Gastroesophageal sphincter (tissue), 4 donors: ENCODE data around the gene NUTM1. TPM values are rescaled to one million over a fixed set of nuclear protein-coding genes. Genes with fewer than 3 reads are reported as not detected.

Experiments
- ATAC-seq: fragments of 150-250 bp; one replicate; pipeline ENCODE4 v1.9.1; 2016; ENCODE audit warnings: mild to moderate bottlenecking, moderate library complexity
- H3K27ac ChIP-seq, 4 donors: fragments of 200-600 bp; sonication (generic) in 3 of 4; 1 replicate in 3 of 4; 2 replicates in 1 of 4; pipeline ENCODE4 v1.5.1; 2016 to 2019
- H3K27me3 ChIP-seq: fragments of 200-600 bp; sonication (generic); one replicate; pipeline ENCODE4 v1.5.1; 2019
- H3K36me3 ChIP-seq, 2 donors: fragments of 200-600 bp; sonication (generic); one replicate each; pipeline ENCODE4 v1.5.1; 2019; ENCODE audit warnings: control low read depth in 1 of 2
- H3K4me1 ChIP-seq, 3 donors: fragments of 200-600 bp; sonication (generic); 1 replicate in 2 of 3; 2 replicates in 1 of 3; pipeline ENCODE4 v1.5.1; 2016 to 2019; ENCODE audit warnings: control low read depth in 2 of 3
- H3K4me3 ChIP-seq, 2 donors: fragments of 200-600 bp; sonication (generic); one replicate each; pipeline ENCODE4 v1.5.1; 2019; ENCODE audit warnings: mild to moderate bottlenecking in 1 of 2, moderate library complexity in 1 of 2
- H3K9me3 ChIP-seq, 3 donors: fragments of 200-600 bp; sonication (generic); one replicate each; pipeline ENCODE4 v1.5.1; 2017 to 2019; ENCODE audit warnings: control low read depth in 2 of 3
- EP300 ChIP-seq: sonication (generic); formaldehyde crosslinking; IDR thresholded peaks from one replicate; pipeline ENCODE4 v1.6.1; 2017; ENCODE audit warnings: antibody characterized with exemption, mild to moderate bottlenecking
- POLR2A ChIP-seq, 2 donors: fragments of 450-650 bp; IDR thresholded peaks; one replicate each; pipeline ENCODE4 v1.6.1; 2017; ENCODE audit warnings: antibody characterized with exemption in 2 of 2, mild to moderate bottlenecking in 2 of 2, moderate library complexity in 1 of 2
- POLR2AphosphoS5 ChIP-seq: sonication (generic); formaldehyde crosslinking; IDR thresholded peaks from one replicate; pipeline ENCODE4 v1.6.1; 2017; ENCODE audit warnings: antibody characterized with exemption
- WGBS, 2 donors: methylation state at CpG; one replicate each; pipeline ENCODE4 v1.1.5; 2018; ENCODE audit warnings: low coverage in 1 of 2; 5-methylcytosine and 5-hydroxymethylcytosine counted together
- total RNA-seq, 4 donors: library from RNA; depleted of rRNA; stranded (reverse); fragments of >200 nt; gene quantifications; one replicate each; pipeline ENCODE4 v1.1.0, GENCODE V29; 2016
- TF ChIP-seq, protein P1 (sequence below), 4 experiments: fragments of 200-600 bp in 2 of 4; fragments of 450-650 bp in 2 of 4; sonication (generic) in 1 of 4; IDR thresholded peaks; one replicate each; pipeline ENCODE4 v1.5.1; 2017 to 2019; ENCODE audit warnings: antibody characterized with exemption in 4 of 4, mild to moderate bottlenecking in 2 of 4, moderate library complexity in 2 of 4

NUTM1 gene
- total RNA-seq, 4 donors from 2014 or later, result 0.12 TPM; not detected in 3

DNA sequence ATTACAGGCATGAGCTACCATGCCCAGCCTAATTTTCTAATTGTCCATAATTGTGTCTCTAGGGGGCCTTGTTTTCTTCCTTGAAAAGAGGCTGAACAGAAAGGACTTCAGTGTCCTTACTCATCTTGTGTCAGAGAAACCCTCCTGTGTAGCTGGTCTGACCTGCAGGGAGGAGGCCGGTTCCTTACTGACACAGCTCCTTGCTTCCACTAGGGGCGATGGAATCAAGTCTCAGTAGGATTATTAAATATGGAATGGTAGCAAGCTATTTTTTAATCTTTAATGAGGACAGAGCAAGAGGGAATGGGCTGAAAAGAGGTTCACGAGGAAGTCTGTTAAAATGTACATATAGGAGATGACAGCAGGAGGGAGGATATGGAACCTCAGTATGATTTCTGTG lies 15.3 kb downstream of the NUTM1 start:
- H3K27me3 ChIP-seq, result no peaks in the 10 kb centered on the region
- H3K4me3 ChIP-seq, result no peak overlapping the region
- H3K27ac ChIP-seq, result no peak overlapping the region
- no peak for ATAC-seq
- H3K4me1 ChIP-seq, result no peaks in the 10 kb centered on the region
- peaks cover 0 to 88% of the 10 kb centered on the region in 2 donors for H3K36me3 ChIP-seq
- 53 to 59% methylated on average over 2 to 3 of the region's 3 CpGs for WGBS, 2 donors
- H3K9me3 ChIP-seq, result no peaks in the 10 kb centered on the region
- TF ChIP-seq, protein P1, sequence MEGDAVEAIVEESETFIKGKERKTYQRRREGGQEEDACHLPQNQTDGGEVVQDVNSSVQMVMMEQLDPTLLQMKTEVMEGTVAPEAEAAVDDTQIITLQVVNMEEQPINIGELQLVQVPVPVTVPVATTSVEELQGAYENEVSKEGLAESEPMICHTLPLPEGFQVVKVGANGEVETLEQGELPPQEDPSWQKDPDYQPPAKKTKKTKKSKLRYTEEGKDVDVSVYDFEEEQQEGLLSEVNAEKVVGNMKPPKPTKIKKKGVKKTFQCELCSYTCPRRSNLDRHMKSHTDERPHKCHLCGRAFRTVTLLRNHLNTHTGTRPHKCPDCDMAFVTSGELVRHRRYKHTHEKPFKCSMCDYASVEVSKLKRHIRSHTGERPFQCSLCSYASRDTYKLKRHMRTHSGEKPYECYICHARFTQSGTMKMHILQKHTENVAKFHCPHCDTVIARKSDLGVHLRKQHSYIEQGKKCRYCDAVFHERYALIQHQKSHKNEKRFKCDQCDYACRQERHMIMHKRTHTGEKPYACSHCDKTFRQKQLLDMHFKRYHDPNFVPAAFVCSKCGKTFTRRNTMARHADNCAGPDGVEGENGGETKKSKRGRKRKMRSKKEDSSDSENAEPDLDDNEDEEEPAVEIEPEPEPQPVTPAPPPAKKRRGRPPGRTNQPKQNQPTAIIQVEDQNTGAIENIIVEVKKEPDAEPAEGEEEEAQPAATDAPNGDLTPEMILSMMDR (IDR thresholded peaks at IDR 0.05), result no peak
- TF ChIP-seq POLR2AphosphoS5 (no peak), POLR2A (IDR thresholded peaks at IDR 0.05) (no peak), EP300 (no peak)

DNA sequence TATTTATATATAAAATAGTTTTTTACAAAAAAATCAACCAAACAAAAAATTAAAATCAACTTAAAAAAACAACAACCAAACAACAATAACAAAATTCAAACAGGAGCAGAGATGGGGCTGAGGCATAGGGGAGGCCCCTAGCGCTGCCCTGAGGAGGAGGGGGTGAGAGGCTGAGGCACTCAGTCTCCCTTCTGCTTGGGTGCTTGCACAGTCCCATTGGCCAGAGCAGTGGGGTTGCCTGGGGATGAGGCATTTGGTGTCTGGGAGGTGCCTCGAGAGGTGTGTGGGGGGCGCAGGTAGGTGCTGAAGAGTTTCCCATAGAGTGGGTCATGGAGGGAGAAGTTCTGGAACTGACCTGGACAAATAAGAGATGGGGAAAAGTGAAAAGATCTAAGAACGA lies 15.8 kb downstream of the NUTM1 start:
- Histone ChIP-seq H3K4me3 (no peak overlapping the region), H3K27me3 (no peaks in the 10 kb centered on the region), H3K4me1 (no peaks in the 10 kb centered on the region), H3K36me3 (peaks cover 0 to 93% of the 10 kb centered on the region in 2 donors), H3K27ac (no peak overlapping the region), H3K9me3 (no peaks in the 10 kb centered on the region)
- 91 to 94% methylated on average over 2 to 4 of the region's 4 CpGs for WGBS, 2 donors
- TF ChIP-seq, protein P1 (IDR thresholded peaks at IDR 0.05), result no peak
- no peak for TF ChIP-seq EP300
- no peak for TF ChIP-seq POLR2AphosphoS5
- TF ChIP-seq POLR2A (IDR thresholded peaks at IDR 0.05), result no peak
- no peak for ATAC-seq

DNA sequence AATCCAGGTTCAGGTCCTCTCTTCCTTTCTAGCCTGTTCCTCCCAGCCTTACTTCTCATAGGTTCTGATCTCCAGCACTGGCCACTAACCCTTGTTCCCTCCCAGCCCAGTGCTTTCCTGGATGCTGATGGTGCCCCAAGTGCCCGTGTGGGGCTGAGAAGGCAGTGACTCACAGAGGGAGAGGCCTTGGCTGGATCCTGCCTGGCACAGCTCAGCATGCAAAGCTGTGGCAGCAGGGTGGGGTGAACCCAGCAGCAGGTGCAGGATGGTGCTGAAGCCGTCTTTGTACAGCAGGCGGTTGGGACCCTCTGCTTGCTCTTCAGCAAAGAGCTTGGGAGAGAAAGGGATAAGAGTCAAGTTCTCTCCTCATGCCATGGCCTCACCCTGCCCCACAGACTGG lies 16.3 kb downstream of the NUTM1 start:
- Histone ChIP-seq H3K27me3 (no peaks in the 10 kb centered on the region), H3K36me3 (peaks cover 0 to 93% of the 10 kb centered on the region in 2 donors), H3K4me1 (no peaks in the 10 kb centered on the region), H3K27ac (no peak overlapping the region), H3K4me3 (no peak overlapping the region), H3K9me3 (no peaks in the 10 kb centered on the region)
- 80% methylated on average over 1 of the region's 3 CpGs; no CpG with 5 or more reads in 1 of the 2 donors for WGBS, 2 donors
- ATAC-seq, result no peak
- TF ChIP-seq POLR2A (IDR thresholded peaks at IDR 0.05) (no peak), EP300 (no peak), POLR2AphosphoS5 (no peak)
- TF ChIP-seq, protein P1 (IDR thresholded peaks at IDR 0.05), result no peak

DNA sequence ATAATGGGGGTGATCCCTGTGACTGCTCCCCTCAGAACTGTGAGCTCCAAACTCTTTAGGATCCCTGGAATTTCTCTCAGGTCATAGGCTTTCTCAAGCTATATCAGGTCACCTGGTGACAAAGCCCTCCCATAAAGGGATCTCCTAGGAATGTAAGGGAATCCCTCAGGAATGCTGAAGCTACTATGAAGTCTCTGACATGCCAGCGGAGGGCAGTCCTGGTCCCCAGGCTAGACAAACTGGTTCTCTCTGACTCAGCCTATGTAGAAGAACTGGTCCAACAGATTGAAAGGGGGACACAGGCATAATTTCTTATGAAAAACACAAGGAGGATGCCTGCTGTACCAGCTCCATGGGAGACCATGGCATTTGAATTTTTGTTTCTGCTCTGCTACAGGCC lies 17.2 kb downstream of the NUTM1 start:
- H3K27ac ChIP-seq, result no peak overlapping the region
- H3K4me1 ChIP-seq, result peaks cover 0 to 4% (median 0%) of the 10 kb centered on the region in 3 donors
- no peak for ATAC-seq
- H3K36me3 ChIP-seq, result peaks cover 0 to 84% of the 10 kb centered on the region in 2 donors
- H3K4me3 ChIP-seq, result no peak overlapping the region
- H3K9me3 ChIP-seq, result no peaks in the 10 kb centered on the region
- no peaks in the 10 kb centered on the region for H3K27me3 ChIP-seq
- WGBS, 2 donors, result no CpG with 5 or more reads among the region's 1 CpG
- TF ChIP-seq, protein P1 (IDR thresholded peaks at IDR 0.05), result no peak
- TF ChIP-seq POLR2AphosphoS5, result no peak
- no peak for TF ChIP-seq POLR2A (IDR thresholded peaks at IDR 0.05)
- no peak for TF ChIP-seq EP300

DNA sequence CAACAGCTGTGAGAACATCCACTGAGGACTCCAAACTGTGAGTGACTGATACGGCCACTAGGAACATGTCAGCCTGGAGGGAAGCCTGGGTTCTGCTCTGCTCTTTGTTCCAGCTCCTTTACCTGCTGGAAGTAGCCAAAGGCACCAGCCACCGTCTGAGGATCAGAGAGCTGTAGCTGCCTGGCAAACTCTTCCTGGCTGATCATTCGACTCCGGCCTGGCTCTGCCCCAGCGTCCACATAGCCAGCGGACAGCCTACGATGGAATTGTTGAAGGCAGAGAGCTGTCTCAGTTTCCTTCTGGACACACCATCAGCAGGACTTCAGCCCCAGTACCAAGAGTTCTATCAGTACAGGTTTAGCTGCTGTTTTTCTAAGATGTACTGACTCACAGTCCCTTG lies 18.2 kb downstream of the NUTM1 start:
- Histone ChIP-seq H3K27ac (no peak overlapping the region), H3K4me1 (peaks cover 0 to 14% (median 7%) of the 10 kb centered on the region in 3 donors), H3K36me3 (peaks cover 0 to 74% of the 10 kb centered on the region in 2 donors), H3K4me3 (no peak overlapping the region), H3K27me3 (no peaks in the 10 kb centered on the region), H3K9me3 (no peaks in the 10 kb centered on the region)
- WGBS, 2 donors, result 100% methylated on average over 1 of the region's 7 CpGs; no CpG with 5 or more reads in 1 of the 2 donors
- TF ChIP-seq, protein P1 (IDR thresholded peaks at IDR 0.05), result no peak
- TF ChIP-seq POLR2AphosphoS5 (no peak), EP300 (no peak), POLR2A (IDR thresholded peaks at IDR 0.05) (no peak)
- ATAC-seq, result no peak
